GM12892 (cell line): ENCODE measurements around the gene ALK.

ENCODE experiments used
- DNase-seq: peaks from one replicate; pipeline ENCODE4 v3.0.0; 2011; ENCODE audit not compliant: insufficient read length
- FAIRE-seq: peaks from 2 replicates; lab custom pipeline; 2011; peaks lifted over from hg19 to GRCh38; lab: Jason Lieb, UNC
- POLR2A ChIP-seq: IDR thresholded peaks from 2 replicates; pipeline ENCODE4 v1.6.1; 2011; ENCODE audit warnings: low read depth, low read length, control low read depth
- POLR2AphosphoS5 ChIP-seq: IDR thresholded peaks from 2 replicates; pipeline ENCODE4 v1.6.1; 2011; ENCODE audit warnings: low read depth, low read length, control low read depth
- TAF1 ChIP-seq: IDR thresholded peaks from 2 replicates; pipeline ENCODE4 v1.6.1; 2011; ENCODE audit warnings: low read depth, mild to moderate bottlenecking, control low read depth, low read length, borderline replicate concordance

Gene ALK

GRCh38 chr2:29871541-29871940 is 49.8 kb downstream of the ALK start:
- DNase-seq (no peak), FAIRE-seq (no peak)
- no peak for TF ChIP-seq POLR2A
- no peak for TF ChIP-seq POLR2AphosphoS5
- no peak for TF ChIP-seq TAF1

- FAIRE-seq (peak; percentile 85), DNase-seq (no peak)
- no peak for TF ChIP-seq POLR2AphosphoS5
- TF ChIP-seq POLR2A, result no peak
- TF ChIP-seq TAF1, result no peak
Observed at GRCh38 chr2:29865512-29865911, 55.9 kb downstream of the ALK start.

GRCh38 chr2:29864988-29865387 is 56.4 kb downstream of the ALK start:
- DNase-seq, result no peak
- FAIRE-seq, result no peak
- TF ChIP-seq POLR2AphosphoS5 (no peak), TAF1 (no peak), POLR2A (no peak)

- DNase-seq (no peak), FAIRE-seq (no peak)
- TF ChIP-seq POLR2AphosphoS5, result no peak
- TF ChIP-seq POLR2A, result no peak
- no peak for TF ChIP-seq TAF1
Observed at GRCh38 chr2:29855924-29856639, 65.3 kb downstream of the ALK start.

GRCh38 chr2:29850794-29851193 is 70.6 kb downstream of the ALK start:
- FAIRE-seq (no peak), DNase-seq (no peak)
- TF ChIP-seq POLR2AphosphoS5, result no peak
- TF ChIP-seq TAF1, result no peak
- TF ChIP-seq POLR2A, result no peak

GRCh38 chr2:29848566-29849310 is 72.6 kb downstream of the ALK start:
- FAIRE-seq (no peak), DNase-seq (no peak)
- no peak for TF ChIP-seq POLR2A
- no peak for TF ChIP-seq TAF1
- no peak for TF ChIP-seq POLR2AphosphoS5

- FAIRE-seq (no peak), DNase-seq (no peak)
- TF ChIP-seq TAF1, result no peak
- TF ChIP-seq POLR2AphosphoS5, result no peak
- TF ChIP-seq POLR2A, result no peak
Observed at GRCh38 chr2:29847886-29848285, 73.5 kb downstream of the ALK start.

GRCh38 chr2:29844713-29845326 is 76.6 kb downstream of the ALK start:
- DNase-seq, result no peak
- FAIRE-seq, result no peak
- TF ChIP-seq POLR2AphosphoS5 (no peak), TAF1 (no peak), POLR2A (no peak)

GRCh38 chr2:29841386-29842004 is 79.9 kb downstream of the ALK start:
- peak; percentile 9 for FAIRE-seq
- no peak for TF ChIP-seq POLR2A
- no peak for TF ChIP-seq TAF1
- DNase-seq, result no peak

GRCh38 chr2:29839306-29839705 is 82.1 kb downstream of the ALK start:
- DNase-seq (no peak), FAIRE-seq (no peak)
- TF ChIP-seq POLR2AphosphoS5 (no peak), POLR2A (no peak), TAF1 (no peak)

- TF ChIP-seq TAF1 (no peak), POLR2A (no peak), POLR2AphosphoS5 (no peak)
- DNase-seq, result no peak
- no peak for FAIRE-seq
Observed at GRCh38 chr2:29837925-29838324, 83.5 kb downstream of the ALK start.

GRCh38 chr2:29834624-29835023 is 86.8 kb downstream of the ALK start:
- TF ChIP-seq POLR2A (no peak), TAF1 (no peak), POLR2AphosphoS5 (no peak)
- no peak for DNase-seq
- FAIRE-seq, result no peak
